Smooth muscle cell (in vitro differentiated cells): ENCODE measurements around the gene ARFGAP1. TPM values are rescaled to one million over a fixed set of nuclear protein-coding genes. Genes with fewer than 3 reads are reported as not detected.

Experiments used
- DNase-seq: peaks from one replicate; lab custom pipeline; 2025; ENCODE audit not compliant: unreplicated experiment; lab: John Stamatoyannopoulos, UW
- H2AFZ ChIP-seq: fragments of 200-600 bp; sonication (generic); 2 replicates; pipeline ENCODE4 v1.6.0; 2016; ENCODE audit warnings: antibody characterized with exemption, low read depth, mild to moderate bottlenecking
- H3F3A ChIP-seq: fragments of 200-600 bp; sonication (generic); 2 replicates; pipeline ENCODE4 v1.6.0; 2017; ENCODE audit warnings: antibody characterized with exemption, low read depth
- H3K27ac ChIP-seq: fragments of 200-600 bp; sonication (generic); 2 replicates; pipeline ENCODE4 v1.5.1; 2016; ENCODE audit warnings: low read depth, mild to moderate bottlenecking
- H3K27me3 ChIP-seq: fragments of 200-600 bp; sonication (generic); 2 replicates; pipeline ENCODE4 v1.6.1; 2016; ENCODE audit warnings: low read depth, mild to moderate bottlenecking
- H3K36me3 ChIP-seq: fragments of 200-600 bp; sonication (generic); 2 replicates; pipeline ENCODE4 v1.5.1; 2016; ENCODE audit warnings: low read depth
- H3K4me1 ChIP-seq: fragments of 200-600 bp; sonication (generic); 2 replicates; pipeline ENCODE4 v1.5.1; 2016; ENCODE audit warnings: low read depth
- H3K4me2 ChIP-seq: fragments of 200-600 bp; sonication (generic); 2 replicates; pipeline ENCODE4 v1.6.0; 2016; ENCODE audit warnings: mild to moderate bottlenecking
- H3K4me3 ChIP-seq: fragments of 200-600 bp; sonication (generic); 2 replicates; pipeline ENCODE4 v1.5.1; 2016; ENCODE audit warnings: mild to moderate bottlenecking
- H3K79me2 ChIP-seq: fragments of 200-600 bp; sonication (generic); 2 replicates; pipeline ENCODE4 v1.6.0; 2016; ENCODE audit warnings: low read depth, mild to moderate bottlenecking
- H3K9ac ChIP-seq: fragments of 200-600 bp; sonication (generic); 2 replicates; pipeline ENCODE4 v1.6.0; 2016; ENCODE audit warnings: low read depth
- H3K9me3 ChIP-seq: fragments of 200-600 bp; sonication (generic); replicated peaks from 2 replicates; pipeline ENCODE4 v1.5.1; 2016; ENCODE audit warnings: low read depth
- H4K20me1 ChIP-seq: fragments of 200-600 bp; sonication (generic); 2 replicates; pipeline ENCODE4 v1.6.0; 2016; ENCODE audit warnings: low read depth
- WGBS: methylation state at CpG from one replicate; pipeline ENCODE4 v1.1.7; 2016; ENCODE audit warnings: low lambda C conversion rate; 5-methylcytosine and 5-hydroxymethylcytosine counted together
- polyA plus RNA-seq: library from polyadenylated mRNA; unstranded; fragments of >200 nt; fragmentation: Nextera tagmentation; extraction: Ambion mirVana; gene quantifications from 2 replicates; pipeline ENCODE4 v1.2.1, GENCODE V29; 2016
- total RNA-seq: library from RNA; depleted of rRNA; stranded (reverse); fragments of >200 nt; gene quantifications from 2 replicates; pipeline ENCODE4 v1.2.3, GENCODE V29; 2014
- TF ChIP-seq, protein P1 (sequence below): fragments of 200-600 bp; sonication (generic); IDR thresholded peaks from 2 replicates; pipeline ENCODE4 v1.5.1; 2017; ENCODE audit warnings: borderline replicate concordance, mild to moderate bottlenecking, antibody characterized with exemption; ENCODE audit not compliant: insufficient read depth, poor library complexity, severe bottlenecking

ARFGAP1 gene
- total and polyA plus RNA-seq, 2 experiments from 2014 or later: 101 to 169 TPM

DNA sequence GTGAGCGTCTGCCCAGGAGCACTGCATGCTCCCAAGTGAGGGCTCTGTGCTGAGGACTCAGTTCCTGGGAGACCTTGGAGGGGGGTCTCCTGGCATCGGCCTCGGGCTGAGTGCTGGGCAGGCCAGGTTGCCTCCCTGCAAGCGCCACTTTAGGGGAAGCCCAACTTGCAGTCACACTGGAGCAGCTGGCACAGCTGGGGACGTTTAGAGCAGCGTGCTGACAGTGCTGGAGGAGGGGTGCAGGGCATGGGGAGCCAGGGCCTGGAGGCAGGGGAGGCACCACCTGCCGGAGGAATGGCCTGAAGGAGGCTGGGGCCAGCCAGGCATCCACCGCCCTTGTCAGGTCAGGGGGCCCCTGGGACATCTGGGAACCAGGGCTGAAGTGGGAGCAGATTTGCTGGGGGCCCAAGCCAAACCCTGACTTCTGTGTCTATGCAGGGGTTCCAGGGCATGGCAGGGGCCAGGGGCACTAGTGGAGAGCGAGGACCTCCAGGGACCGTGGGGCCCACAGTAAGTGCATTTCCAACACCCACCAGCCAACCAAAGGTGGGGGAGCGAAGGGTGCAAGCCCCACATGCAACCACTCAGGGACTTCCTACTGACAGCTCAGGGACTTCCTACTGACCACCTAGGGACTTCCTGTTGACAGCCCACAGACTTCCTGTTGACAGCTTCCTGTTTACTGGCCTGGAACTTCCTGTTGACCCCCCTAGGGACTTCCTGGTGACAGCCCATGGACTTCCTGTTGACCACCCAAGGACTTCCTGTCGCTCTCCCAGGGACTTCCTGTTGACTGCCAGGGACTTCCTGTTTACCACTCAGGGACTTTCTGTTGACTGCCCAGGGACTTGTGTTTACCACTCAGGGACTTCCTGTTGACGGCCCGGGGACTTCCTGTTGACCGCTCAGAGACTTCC lies 54.0 kb downstream of the ARFGAP1 start:
- Histone ChIP-seq H3K27me3 (no peaks in the 10 kb centered on the region), H3K4me3 (no peak overlapping the region), H3K27ac (no peak overlapping the region), H3F3A (no peaks in the 10 kb centered on the region), H2AFZ (no peak overlapping the region), H3K9ac (no peak overlapping the region), H3K36me3 (no peaks in the 10 kb centered on the region), H3K9me3 (no peaks in the 10 kb centered on the region), H3K4me1 (no peaks in the 10 kb centered on the region), H3K4me2 (no peak overlapping the region), H3K79me2 (no peaks in the 10 kb centered on the region), H4K20me1 (no peaks in the 10 kb centered on the region)
- 93% methylated on average over 14 of the region's 15 CpGs for WGBS
- DNase-seq: no peak
- TF ChIP-seq, protein P1, sequence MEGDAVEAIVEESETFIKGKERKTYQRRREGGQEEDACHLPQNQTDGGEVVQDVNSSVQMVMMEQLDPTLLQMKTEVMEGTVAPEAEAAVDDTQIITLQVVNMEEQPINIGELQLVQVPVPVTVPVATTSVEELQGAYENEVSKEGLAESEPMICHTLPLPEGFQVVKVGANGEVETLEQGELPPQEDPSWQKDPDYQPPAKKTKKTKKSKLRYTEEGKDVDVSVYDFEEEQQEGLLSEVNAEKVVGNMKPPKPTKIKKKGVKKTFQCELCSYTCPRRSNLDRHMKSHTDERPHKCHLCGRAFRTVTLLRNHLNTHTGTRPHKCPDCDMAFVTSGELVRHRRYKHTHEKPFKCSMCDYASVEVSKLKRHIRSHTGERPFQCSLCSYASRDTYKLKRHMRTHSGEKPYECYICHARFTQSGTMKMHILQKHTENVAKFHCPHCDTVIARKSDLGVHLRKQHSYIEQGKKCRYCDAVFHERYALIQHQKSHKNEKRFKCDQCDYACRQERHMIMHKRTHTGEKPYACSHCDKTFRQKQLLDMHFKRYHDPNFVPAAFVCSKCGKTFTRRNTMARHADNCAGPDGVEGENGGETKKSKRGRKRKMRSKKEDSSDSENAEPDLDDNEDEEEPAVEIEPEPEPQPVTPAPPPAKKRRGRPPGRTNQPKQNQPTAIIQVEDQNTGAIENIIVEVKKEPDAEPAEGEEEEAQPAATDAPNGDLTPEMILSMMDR: no peak

DNA sequence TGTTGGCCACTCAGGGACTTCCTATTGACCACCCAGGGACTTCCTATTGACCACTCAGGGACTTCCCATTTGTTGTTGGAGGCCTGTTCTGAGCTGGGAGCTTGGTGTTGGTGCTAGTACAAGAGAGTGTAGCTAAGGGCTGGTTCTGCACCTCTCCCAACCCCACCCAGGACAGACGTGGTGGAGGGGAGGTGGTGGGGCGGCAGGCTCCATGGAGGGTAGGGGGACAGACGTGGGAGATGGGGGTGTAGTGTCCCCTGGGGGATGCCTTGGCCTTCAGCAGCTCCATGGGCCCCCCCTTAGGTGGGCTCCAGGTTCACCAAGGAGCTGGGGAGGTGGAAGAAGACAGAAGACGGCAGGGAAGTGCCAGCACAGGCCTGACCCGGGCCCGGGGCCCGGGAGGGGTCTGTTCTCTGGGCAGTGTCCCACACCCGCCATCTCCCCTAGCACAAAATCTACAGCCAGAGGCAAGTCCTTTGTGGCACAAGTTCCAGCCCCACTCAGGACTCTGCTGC lies 54.7 kb downstream of the ARFGAP1 start:
- Histone ChIP-seq H2AFZ (no peak overlapping the region), H3K4me3 (no peak overlapping the region), H3K4me1 (no peaks in the 10 kb centered on the region), H3K4me2 (no peak overlapping the region), H3K36me3 (no peaks in the 10 kb centered on the region), H4K20me1 (no peaks in the 10 kb centered on the region), H3K79me2 (no peaks in the 10 kb centered on the region), H3K27ac (no peak overlapping the region), H3K9me3 (no peaks in the 10 kb centered on the region), H3K9ac (no peak overlapping the region), H3F3A (no peaks in the 10 kb centered on the region), H3K27me3 (no peaks in the 10 kb centered on the region)
- DNase-seq: no peak
- TF ChIP-seq, protein P1: no peak
- 91% methylated on average over 8 of the region's 8 CpGs for WGBS

DNA sequence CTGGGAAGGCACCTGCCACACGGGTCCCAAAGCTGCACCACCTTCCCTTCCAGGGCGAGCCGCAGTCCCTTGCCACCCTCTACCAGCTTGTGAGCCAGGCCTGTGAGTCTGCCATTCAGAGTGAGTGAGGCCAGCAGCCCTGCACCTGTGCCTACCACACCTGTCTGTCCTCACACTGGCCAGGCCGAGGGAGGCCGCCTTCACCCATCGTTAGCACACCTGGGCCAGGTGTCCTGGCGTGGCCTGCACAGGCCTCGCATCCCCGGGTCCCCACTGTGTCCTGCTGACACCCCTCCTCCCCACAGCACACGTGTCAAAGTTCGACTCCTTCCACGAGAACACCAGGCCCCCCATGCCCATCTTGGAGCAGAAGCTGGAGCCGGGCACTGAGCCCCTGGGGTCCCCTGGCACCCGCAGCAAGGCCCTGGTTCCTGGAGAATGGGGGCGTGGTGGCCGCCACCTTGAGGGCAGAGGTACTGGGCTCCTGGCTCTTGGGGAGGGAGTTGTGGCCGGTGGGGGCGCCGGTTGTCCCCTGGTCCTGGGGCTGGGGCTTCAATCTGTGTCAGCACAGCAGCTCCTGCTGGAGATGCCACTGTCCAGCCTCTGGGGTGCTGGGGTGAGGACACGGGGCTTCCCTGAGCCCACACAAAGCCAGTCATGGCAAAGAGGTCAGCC lies 55.5 kb downstream of the ARFGAP1 start:
- no peak overlapping the region for H3K4me2 ChIP-seq
- WGBS: 88% methylated on average over 20 of the region's 20 CpGs
- H3K36me3 ChIP-seq: no peaks in the 10 kb centered on the region
- DNase-seq: no peak
- H3K27ac ChIP-seq: no peak overlapping the region
- no peak overlapping the region for H2AFZ ChIP-seq
- H3K9me3 ChIP-seq: no peaks in the 10 kb centered on the region
- TF ChIP-seq, protein P1: no peak
- no peak overlapping the region for H3K9ac ChIP-seq
- H3K4me3 ChIP-seq: no peak overlapping the region
- no peaks in the 10 kb centered on the region for H4K20me1 ChIP-seq
- H3F3A ChIP-seq: no peaks in the 10 kb centered on the region
- no peaks in the 10 kb centered on the region for H3K4me1 ChIP-seq
- H3K79me2 ChIP-seq: no peaks in the 10 kb centered on the region
- no peaks in the 10 kb centered on the region for H3K27me3 ChIP-seq
